GM06990 (cell line): ENCODE results near the gene SCAMP3.
"Not testable (repeated sequence)": the region's sequence is repeated elsewhere in the genome, so short reads cannot be mapped to it uniquely, and the experiment has no call there.

Source experiments
- DNase-seq: peaks from one replicate; pipeline ENCODE4 v3.0.0-alpha.2; 2011; ENCODE audit not compliant: insufficient read length; ENCODE audit errors: extremely low read depth
- H3K27me3 ChIP-seq: replicated peaks from 2 replicates; pipeline ENCODE4 v1.6.0; 2011; ENCODE audit warnings: low read length; ENCODE audit not compliant: control insufficient read depth, insufficient read depth
- H3K36me3 ChIP-seq: 2 replicates; pipeline ENCODE4 v1.5.1; 2011; ENCODE audit warnings: low read length; ENCODE audit not compliant: control insufficient read depth, insufficient read depth
- H3K4me3 ChIP-seq: replicated peaks from 2 replicates; pipeline ENCODE4 v1.5.1; 2011; ENCODE audit warnings: low read depth, mild to moderate bottlenecking, control low read depth, low read length
- CTCF ChIP-seq: IDR thresholded peaks from 2 replicates; pipeline ENCODE4 v1.5.1; 2011; ENCODE audit warnings: low read length, control low read depth, mild to moderate bottlenecking, inconsistent platforms; ENCODE audit not compliant: insufficient read depth, poor library complexity, severe bottlenecking

Gene SCAMP3

DNA sequence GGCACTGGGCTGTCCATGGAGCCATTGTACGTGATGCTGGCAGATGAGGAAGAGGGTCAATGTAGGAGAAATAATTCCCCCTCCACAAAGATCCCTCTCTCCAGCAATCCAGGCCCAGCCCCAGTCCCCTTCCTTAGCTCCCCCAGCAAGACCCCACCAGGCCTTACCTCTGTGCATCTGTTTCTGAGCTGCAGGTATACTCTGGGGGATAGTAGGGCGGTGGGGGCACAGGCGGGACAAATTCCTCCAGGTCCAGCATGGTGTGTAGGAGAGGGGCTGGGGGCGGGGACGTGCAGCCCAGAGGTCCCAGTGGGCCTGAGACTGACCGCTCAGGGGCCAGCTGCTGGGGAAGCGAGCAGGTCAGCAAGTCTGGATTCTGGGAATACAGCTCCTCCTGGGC is 10.6 kb downstream of the SCAMP3 start:
- Histone ChIP-seq H3K4me3 (no peak overlapping the region), H3K36me3 (peaks cover 3% of the 10 kb centered on the region), H3K27me3 (no peaks in the 10 kb centered on the region)
- no peak for DNase-seq
- TF ChIP-seq CTCF = no peak

- TF ChIP-seq CTCF = peak; percentile 100
- H3K27me3 ChIP-seq = no peaks in the 10 kb centered on the region
- no peaks in the 10 kb centered on the region; the same call in 1 of the 2 replicates for H3K36me3 ChIP-seq
- peak; percentile 90 for DNase-seq
- H3K4me3 ChIP-seq = peak overlapping the region; percentile 73
Observed at GRCh38 chr1:155250633-155251449, 11.3 kb downstream of the SCAMP3 start.

DNA sequence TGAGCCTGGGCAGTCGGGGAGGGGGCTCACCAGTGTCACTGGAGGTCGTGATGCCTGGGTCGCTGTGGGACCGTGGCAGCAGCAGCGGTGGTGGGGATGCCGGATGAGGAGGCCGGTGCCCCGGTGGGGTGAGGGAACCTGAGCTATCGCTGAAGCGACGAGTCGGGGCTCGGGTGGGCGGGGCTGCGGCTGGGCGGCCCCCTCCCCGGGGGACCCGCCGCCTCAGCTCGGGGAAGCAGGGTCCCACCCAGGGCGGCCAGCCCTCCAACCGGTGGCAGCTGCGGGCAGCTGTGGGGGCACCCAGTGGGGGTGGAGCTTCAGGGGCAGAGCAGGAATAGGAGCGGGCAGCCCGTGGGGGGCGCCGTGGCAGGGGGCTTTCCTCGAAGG is 11.9 kb downstream of the SCAMP3 start:
- TF ChIP-seq CTCF = no peak
- H3K36me3 ChIP-seq = no peaks in the 10 kb centered on the region; the same call in 1 of the 2 replicates
- DNase-seq = no peak
- H3K4me3 ChIP-seq = peak overlapping the region; percentile 73
- H3K27me3 ChIP-seq = no peaks in the 10 kb centered on the region

DNA sequence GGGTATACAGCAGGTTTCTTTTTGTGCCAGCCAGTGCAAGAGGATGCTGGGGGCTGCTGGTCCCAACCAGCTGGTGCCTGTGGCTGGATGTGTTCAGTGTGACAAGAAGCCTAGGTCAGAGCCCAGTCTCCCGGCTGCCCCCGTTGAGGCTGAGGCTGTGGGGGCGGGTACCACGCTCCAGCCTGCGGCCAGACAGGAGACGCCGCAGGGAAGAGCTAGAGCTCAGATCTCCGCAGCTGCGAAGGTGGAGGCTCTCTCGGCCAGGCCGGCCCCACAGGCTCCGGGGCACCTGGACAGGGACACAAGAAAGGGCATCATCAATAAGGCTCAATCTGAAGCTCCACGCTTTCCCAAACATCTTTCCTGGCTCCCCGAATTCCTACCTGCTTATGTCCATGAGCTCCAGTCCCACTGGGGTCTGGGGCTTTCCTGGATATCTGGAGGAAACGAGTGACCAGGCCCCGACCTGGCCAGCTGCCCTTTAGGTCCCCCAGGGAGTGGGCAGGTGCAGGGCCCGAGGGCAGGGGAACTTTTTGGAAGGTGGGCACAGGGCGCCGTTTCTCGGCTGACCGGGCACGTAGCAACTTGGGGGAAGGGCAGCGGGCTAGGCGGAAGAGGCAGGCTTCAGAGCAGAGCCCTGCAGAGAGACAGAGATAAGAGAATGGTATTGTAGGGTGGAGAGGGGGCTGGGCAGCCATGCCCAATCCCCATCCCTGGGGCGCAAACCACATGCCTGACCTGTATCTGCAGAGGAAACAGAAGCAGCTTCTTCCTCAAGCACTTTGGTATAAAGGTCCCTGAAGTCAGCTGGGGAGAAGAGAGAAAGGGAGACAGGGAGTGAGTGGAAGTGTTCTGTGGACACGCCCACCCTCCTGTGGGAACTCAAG is 14.2 kb downstream of the SCAMP3 start:
- no peak for DNase-seq
- Histone ChIP-seq H3K27me3 (no peaks in the 10 kb centered on the region), H3K4me3 (no peak overlapping the region), H3K36me3 (no peaks in the 10 kb centered on the region; the same call in 1 of the 2 replicates)
- no peak for TF ChIP-seq CTCF

GRCh38 chr1:155246796-155247195 is 15.4 kb downstream of the SCAMP3 start:
- not testable (repeated sequence) for H3K36me3 ChIP-seq, H3K4me3 ChIP-seq, H3K27me3 ChIP-seq, DNase-seq

- Histone ChIP-seq H3K4me3 (peak overlapping the region; percentile 71), H3K36me3 (no peaks in the 10 kb centered on the region; the same call in 1 of the 2 replicates), H3K27me3 (no peaks in the 10 kb centered on the region)
- no peak for DNase-seq
- TF ChIP-seq CTCF = no peak
Observed at GRCh38 chr1:155245163-155245524, 17.0 kb downstream of the SCAMP3 start.
